ENCODE data around the gene LPA. TPM values are rescaled to one million over a fixed set of nuclear protein-coding genes. Genes with fewer than 3 reads are reported as not detected.

LPA gene
- total and polyA plus RNA-seq, 2 of the 13 experiments (the other 11 are each of a cell fraction or from before 2014, with no cell fraction given): not detected

GRCh38 chr6:160520043-160520904 lies 143.8 kb downstream of the LPA start (continued):
- TF ChIP-seq HOMEZ (CRISPR knock-in tag; IDR thresholded peaks at IDR 0.05; ENCODE audit: low read depth) (0 out of 2 replicates have a peak, but pooled peaks have one; percentile 24), ZNF556 (CRISPR knock-in tag; IDR thresholded peaks at IDR 0.05; ENCODE audit: borderline replicate concordance) (peak; percentile 29), KLF16 (CRISPR knock-in tag; IDR thresholded peaks at IDR 0.05) (no peak; a peak in 1 of 4 replicates), NFYC (CRISPR knock-in tag; IDR thresholded peaks at IDR 0.05) (no peak), ZNF747 (CRISPR knock-in tag; IDR thresholded peaks at IDR 0.05; ENCODE audit: borderline replicate concordance) (no peak), POGZ (CRISPR knock-in tag; IDR thresholded peaks at IDR 0.05) (peak; percentile 71), ZNF691 (CRISPR knock-in tag; IDR thresholded peaks at IDR 0.05; ENCODE audit: borderline replicate concordance, low read depth) (0 out of 2 replicates have a peak, but pooled peaks have one; percentile 9), HOXA5 (CRISPR knock-in tag; IDR thresholded peaks at IDR 0.05) (peak; percentile 65; the same call in 1 of the 2 replicates), ZNF224 (CRISPR knock-in tag; IDR thresholded peaks at IDR 0.05) (0 out of 2 replicates have a peak, but pooled peaks have one; percentile 31), ZBTB40 (IDR thresholded peaks at IDR 0.05) (no peak), ZBTB40 (CRISPR knock-in tag; IDR thresholded peaks at IDR 0.05) (peak; percentile 51; the same call in 1 of the 2 replicates), MAFK (conservative IDR thresholded peaks at IDR 0.05 in 1 of 2, IDR thresholded peaks at IDR 0.05 in 1 of 2; ENCODE audit: low read length in 2 of 2) (no peak), MIER2 (CRISPR knock-in tag; IDR thresholded peaks at IDR 0.05) (no peak), RXRA (CRISPR knock-in tag; IDR thresholded peaks at IDR 0.05) (0 out of 2 replicates have a peak, but pooled peaks have one; percentile 13)
- TF ChIP-seq, protein P1, sequence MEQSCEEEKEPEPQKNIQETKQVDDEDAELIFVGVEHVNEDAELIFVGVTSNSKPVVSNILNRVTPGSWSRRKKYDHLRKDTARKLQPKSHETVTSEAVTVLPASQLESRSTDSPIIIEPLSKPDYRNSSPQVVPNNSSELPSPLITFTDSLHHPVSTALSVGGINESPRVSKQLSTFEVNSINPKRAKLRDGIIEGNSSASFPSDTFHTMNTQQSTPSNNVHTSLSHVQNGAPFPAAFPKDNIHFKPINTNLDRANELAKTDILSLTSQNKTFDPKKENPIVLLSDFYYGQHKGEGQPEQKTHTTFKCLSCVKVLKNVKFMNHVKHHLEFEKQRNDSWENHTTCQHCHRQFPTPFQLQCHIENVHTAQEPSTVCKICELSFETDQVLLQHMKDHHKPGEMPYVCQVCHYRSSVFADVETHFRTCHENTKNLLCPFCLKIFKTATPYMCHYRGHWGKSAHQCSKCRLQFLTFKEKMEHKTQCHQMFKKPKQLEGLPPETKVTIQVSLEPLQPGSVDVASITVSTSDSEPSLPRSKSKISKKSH (CRISPR knock-in tag; IDR thresholded peaks at IDR 0.05; ENCODE audit: borderline replicate concordance): 0 out of 2 replicates have a peak, but pooled peaks have one; percentile 17
